Measurements from ENCODE around the gene TSSC4.

DNA sequence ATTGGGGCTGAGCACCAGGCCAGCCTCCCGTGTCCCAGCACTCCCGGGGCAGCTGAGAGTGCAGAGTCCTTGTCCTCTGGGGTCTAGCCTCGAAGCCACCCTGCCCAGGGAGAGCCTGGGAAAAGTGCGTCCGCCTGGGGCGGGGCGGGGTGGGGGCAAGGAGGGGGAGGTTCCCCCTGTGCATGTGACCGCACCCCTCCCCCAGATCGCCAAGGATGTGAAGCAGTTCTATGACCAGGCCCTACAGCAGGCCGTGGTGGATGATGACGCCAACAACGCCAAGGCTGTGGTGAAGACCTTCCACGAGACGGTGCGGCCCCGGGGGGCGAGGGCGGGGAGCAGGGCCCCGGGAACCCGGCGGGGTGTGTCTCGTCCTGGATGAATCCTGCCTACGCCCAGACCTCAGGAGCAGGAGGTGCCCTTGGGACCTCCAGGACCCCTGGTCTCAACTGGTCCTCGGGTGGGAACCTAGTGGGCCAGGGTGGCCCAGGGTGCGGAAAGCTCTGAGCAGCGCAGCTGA lies 5.3 kb upstream of the TSSC4 start:
- no peak for TF ChIP-seq EZH2phosphoT487 (IDR thresholded peaks at IDR 0.05; ENCODE audit: borderline replicate concordance, low read length)
- TF ChIP-seq, protein P1, sequence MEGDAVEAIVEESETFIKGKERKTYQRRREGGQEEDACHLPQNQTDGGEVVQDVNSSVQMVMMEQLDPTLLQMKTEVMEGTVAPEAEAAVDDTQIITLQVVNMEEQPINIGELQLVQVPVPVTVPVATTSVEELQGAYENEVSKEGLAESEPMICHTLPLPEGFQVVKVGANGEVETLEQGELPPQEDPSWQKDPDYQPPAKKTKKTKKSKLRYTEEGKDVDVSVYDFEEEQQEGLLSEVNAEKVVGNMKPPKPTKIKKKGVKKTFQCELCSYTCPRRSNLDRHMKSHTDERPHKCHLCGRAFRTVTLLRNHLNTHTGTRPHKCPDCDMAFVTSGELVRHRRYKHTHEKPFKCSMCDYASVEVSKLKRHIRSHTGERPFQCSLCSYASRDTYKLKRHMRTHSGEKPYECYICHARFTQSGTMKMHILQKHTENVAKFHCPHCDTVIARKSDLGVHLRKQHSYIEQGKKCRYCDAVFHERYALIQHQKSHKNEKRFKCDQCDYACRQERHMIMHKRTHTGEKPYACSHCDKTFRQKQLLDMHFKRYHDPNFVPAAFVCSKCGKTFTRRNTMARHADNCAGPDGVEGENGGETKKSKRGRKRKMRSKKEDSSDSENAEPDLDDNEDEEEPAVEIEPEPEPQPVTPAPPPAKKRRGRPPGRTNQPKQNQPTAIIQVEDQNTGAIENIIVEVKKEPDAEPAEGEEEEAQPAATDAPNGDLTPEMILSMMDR (IDR thresholded peaks at IDR 0.05; ENCODE audit: low read depth, low read length, poor library complexity, severe bottlenecking): no peak

All from DOHH2 (cell line).